ENCODE data around the gene MED15. TPM values are rescaled to one million over a fixed set of nuclear protein-coding genes. Genes with fewer than 3 reads are reported as not detected.
"Not testable (repeated sequence)": the region's sequence is repeated elsewhere in the genome, so short reads cannot be mapped to it uniquely, and the experiment has no call there.

MED15 gene
- polyA plus RNA-seq, 12 donors, result 27.4 to 91.0 (median 35.9) TPM; not detected in 1

GRCh38 chr22:20530368-20531153 is 23.2 kb downstream of the MED15 start:
- no peak for DNase-seq

GRCh38 chr22:20531154-20531403 is 23.7 kb downstream of the MED15 start:
- no peak for DNase-seq

GRCh38 chr22:20531404-20532201 is 24.2 kb downstream of the MED15 start:
- no peak for DNase-seq

GRCh38 chr22:20532256-20532993 is 25.0 kb downstream of the MED15 start:
- DNase-seq, result no peak

GRCh38 chr22:20533095-20533878 is 25.9 kb downstream of the MED15 start:
- DNase-seq, result no peak

- DNase-seq, result no peak
These were observed 26.5 kb downstream of the MED15 start for GRCh38 chr22:20533879-20534265.

- no peak for DNase-seq
These were observed 29.3 kb downstream of the MED15 start for GRCh38 chr22:20536590-20537324.

- no peak for DNase-seq
These were observed 29.9 kb downstream of the MED15 start for GRCh38 chr22:20537325-20537756.

GRCh38 chr22:20537983-20538382 is 30.6 kb downstream of the MED15 start:
- no peak for DNase-seq

GRCh38 chr22:20538875-20539274 is 31.5 kb downstream of the MED15 start:
- not testable (repeated sequence) for DNase-seq

GRCh38 chr22:20542055-20542454 is 34.6 kb downstream of the MED15 start:
- DNase-seq, result no peak

- DNase-seq, result no peak
These were observed 35.3 kb downstream of the MED15 start for GRCh38 chr22:20542736-20543135.

GRCh38 chr22:20545318-20545634 is 37.9 kb downstream of the MED15 start:
- not testable (repeated sequence) for DNase-seq

GRCh38 chr22:20545681-20546521 is 38.5 kb downstream of the MED15 start:
- DNase-seq, result no peak

GRCh38 chr22:20546541-20546950 is 39.1 kb downstream of the MED15 start:
- DNase-seq, result no peak

- DNase-seq, result no peak
These were observed 39.6 kb downstream of the MED15 start for GRCh38 chr22:20547029-20547428.

GRCh38 chr22:20548806-20549205 is 41.4 kb downstream of the MED15 start:
- DNase-seq, result no peak

GRCh38 chr22:20549232-20549841 is 41.9 kb downstream of the MED15 start:
- no peak for DNase-seq

- DNase-seq, result no peak
These were observed 42.8 kb downstream of the MED15 start for GRCh38 chr22:20550057-20550817.
